PC-9 (cell line): ENCODE data around the gene CUTA.

ENCODE experiments used
- EZH2 ChIP-seq: fragments of 200-600 bp; sonication (generic); IDR thresholded peaks from 2 replicates; pipeline ENCODE4 v1.8.0; 2017; ENCODE audit warnings: antibody characterized with exemption, low read depth
- TF ChIP-seq, protein P1 (sequence below): fragments of 200-600 bp; sonication (generic); conservative IDR thresholded peaks from 2 replicates; pipeline ENCODE4 v1.6.1; 2017; ENCODE audit warnings: mixed run types, antibody characterized with exemption, mild to moderate bottlenecking, moderate library complexity

DNA sequence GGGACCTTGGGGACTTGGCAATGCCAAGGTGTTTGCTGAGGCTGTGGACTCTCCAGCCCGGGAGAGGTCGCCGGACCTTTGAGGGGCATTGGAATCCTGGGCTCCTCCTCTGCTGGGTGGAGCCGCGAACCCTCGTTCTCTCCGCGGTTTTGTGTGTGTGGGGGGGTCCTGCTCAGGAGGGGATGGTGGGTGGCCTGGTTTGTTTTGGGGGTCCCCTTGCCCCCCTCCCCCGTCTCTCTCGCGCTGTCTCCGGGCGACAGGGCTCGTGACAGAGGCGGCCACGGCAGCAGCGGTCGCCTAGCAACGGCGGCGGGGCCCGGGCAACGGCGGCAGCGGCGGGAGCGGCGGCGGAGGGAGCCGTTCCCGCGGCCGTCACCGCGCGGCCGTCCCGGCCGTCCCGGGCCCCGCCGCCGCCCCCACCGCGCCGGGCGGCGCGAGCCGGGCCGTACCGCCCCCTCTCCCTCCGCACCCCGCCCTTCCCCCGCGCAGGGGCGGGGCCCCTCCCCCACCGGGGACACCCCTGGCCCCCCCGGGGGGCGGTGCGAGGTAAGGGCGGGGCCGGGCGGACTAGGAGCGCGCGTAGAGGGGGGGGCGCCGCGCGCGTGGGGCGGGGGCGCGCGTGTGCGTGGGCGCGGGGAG, 9.8 kb upstream of the CUTA start:
- TF ChIP-seq, protein P1, sequence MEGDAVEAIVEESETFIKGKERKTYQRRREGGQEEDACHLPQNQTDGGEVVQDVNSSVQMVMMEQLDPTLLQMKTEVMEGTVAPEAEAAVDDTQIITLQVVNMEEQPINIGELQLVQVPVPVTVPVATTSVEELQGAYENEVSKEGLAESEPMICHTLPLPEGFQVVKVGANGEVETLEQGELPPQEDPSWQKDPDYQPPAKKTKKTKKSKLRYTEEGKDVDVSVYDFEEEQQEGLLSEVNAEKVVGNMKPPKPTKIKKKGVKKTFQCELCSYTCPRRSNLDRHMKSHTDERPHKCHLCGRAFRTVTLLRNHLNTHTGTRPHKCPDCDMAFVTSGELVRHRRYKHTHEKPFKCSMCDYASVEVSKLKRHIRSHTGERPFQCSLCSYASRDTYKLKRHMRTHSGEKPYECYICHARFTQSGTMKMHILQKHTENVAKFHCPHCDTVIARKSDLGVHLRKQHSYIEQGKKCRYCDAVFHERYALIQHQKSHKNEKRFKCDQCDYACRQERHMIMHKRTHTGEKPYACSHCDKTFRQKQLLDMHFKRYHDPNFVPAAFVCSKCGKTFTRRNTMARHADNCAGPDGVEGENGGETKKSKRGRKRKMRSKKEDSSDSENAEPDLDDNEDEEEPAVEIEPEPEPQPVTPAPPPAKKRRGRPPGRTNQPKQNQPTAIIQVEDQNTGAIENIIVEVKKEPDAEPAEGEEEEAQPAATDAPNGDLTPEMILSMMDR = no peak
- no peak for TF ChIP-seq EZH2
